GM23248 (cell line): Measurements from ENCODE around the gene GM2A. TPM values are rescaled to one million over a fixed set of nuclear protein-coding genes. Genes with fewer than 3 reads are reported as not detected.

Source experiments
- DNase-seq: peaks from one replicate; pipeline ENCODE4 v3.0.0-alpha.2; 2015
- H2AFZ ChIP-seq: fragments of 200-600 bp; sonication (generic); 2 replicates; pipeline ENCODE4 v1.6.1; 2016; ENCODE audit warnings: antibody characterized with exemption
- H3F3A ChIP-seq: fragments of 200-600 bp; sonication (generic); 2 replicates; pipeline ENCODE4 v1.6.1; 2016; ENCODE audit warnings: mild to moderate bottlenecking, antibody characterized with exemption, mixed run types; ENCODE audit not compliant: insufficient read depth
- H3K27ac ChIP-seq: fragments of 200-600 bp; sonication (generic); 2 replicates; pipeline ENCODE4 v1.5.1; 2016; ENCODE audit warnings: mild to moderate bottlenecking
- H3K27me3 ChIP-seq: fragments of 200-600 bp; sonication (generic); replicated peaks from 2 replicates; pipeline ENCODE4 v1.6.1; 2016; ENCODE audit warnings: mild to moderate bottlenecking; ENCODE audit not compliant: insufficient read depth
- H3K36me3 ChIP-seq: fragments of 200-600 bp; sonication (generic); 2 replicates; pipeline ENCODE4 v1.6.1; 2016; ENCODE audit warnings: low read depth, mild to moderate bottlenecking
- H3K4me1 ChIP-seq: fragments of 200-600 bp; sonication (generic); 2 replicates; pipeline ENCODE4 v1.6.1; 2016; ENCODE audit warnings: mild to moderate bottlenecking; ENCODE audit not compliant: insufficient read depth
- H3K4me2 ChIP-seq: fragments of 200-600 bp; sonication (generic); one replicate; pipeline ENCODE4 v1.6.1; 2016; ENCODE audit warnings: mild to moderate bottlenecking; ENCODE audit not compliant: unreplicated experiment
- H3K4me3 ChIP-seq: fragments of 200-600 bp; sonication (generic); 2 replicates; pipeline ENCODE4 v1.5.1; 2016; ENCODE audit warnings: mild to moderate bottlenecking
- H3K79me2 ChIP-seq: fragments of 200-600 bp; sonication (generic); 2 replicates; pipeline ENCODE4 v1.6.1; 2016; ENCODE audit warnings: mild to moderate bottlenecking; ENCODE audit not compliant: insufficient read depth
- H3K9ac ChIP-seq: fragments of 200-600 bp; sonication (generic); 2 replicates; pipeline ENCODE4 v1.6.1; 2016; ENCODE audit warnings: mild to moderate bottlenecking
- H3K9me2 ChIP-seq: fragments of 200-600 bp; sonication (generic); 2 replicates; pipeline ENCODE4 v1.6.1; 2016; ENCODE audit warnings: mixed run types, mild to moderate bottlenecking, moderate library complexity; ENCODE audit not compliant: insufficient read depth
- H3K9me3 ChIP-seq: fragments of 200-600 bp; sonication (generic); one replicate; pipeline ENCODE4 v1.6.1; 2017; ENCODE audit warnings: low read depth
- H4K20me1 ChIP-seq: fragments of 200-600 bp; sonication (generic); 2 replicates; pipeline ENCODE4 v1.6.0; 2016; ENCODE audit not compliant: insufficient read depth
- EZH2 ChIP-seq: fragments of 200-600 bp; sonication (generic); IDR thresholded peaks from 2 replicates; pipeline ENCODE4 v1.6.1; 2018; ENCODE audit warnings: antibody characterized with exemption, mild to moderate bottlenecking; ENCODE audit not compliant: insufficient read depth, poor library complexity, severe bottlenecking
- EZH2phosphoT487 ChIP-seq: fragments of 200-600 bp; sonication (generic); IDR thresholded peaks from 2 replicates; pipeline ENCODE4 v1.6.1; 2018; ENCODE audit warnings: antibody characterized with exemption, moderate library complexity, mild to moderate bottlenecking, low read depth; ENCODE audit not compliant: insufficient read depth
- WGBS, 2 experiments: methylation state at CpG; one replicate each; pipeline ENCODE4 v1.1.6; 2015 to 2017; ENCODE audit warnings: low lambda C conversion rate in 2 of 2, low coverage in 1 of 2; ENCODE audit errors: missing lambda C conversion rate in 2 of 2; 5-methylcytosine and 5-hydroxymethylcytosine counted together
- in situ Hi-C: fragments of 300-500 bp; cut with MboI; formaldehyde crosslinking; loops from 2 replicates; pipeline ENCODE4 v1.15.0; 2020
- polyA plus RNA-seq: library from polyadenylated mRNA; unstranded; fragments of >200 nt; fragmentation: Nextera tagmentation; extraction: Ambion mirVana; gene quantifications from 2 replicates; pipeline ENCODE4 v1.2.1, GENCODE V29; 2016
- total RNA-seq: library from RNA; depleted of rRNA; stranded (reverse); fragments of >200 nt; shearing (Covaris generic); gene quantifications from 2 replicates; pipeline ENCODE4 v1.2.3, GENCODE V29; 2014

GM2A gene
- total and polyA plus RNA-seq, 2 experiments from 2014 or later: 11.2 to 23.5 TPM

DNA sequence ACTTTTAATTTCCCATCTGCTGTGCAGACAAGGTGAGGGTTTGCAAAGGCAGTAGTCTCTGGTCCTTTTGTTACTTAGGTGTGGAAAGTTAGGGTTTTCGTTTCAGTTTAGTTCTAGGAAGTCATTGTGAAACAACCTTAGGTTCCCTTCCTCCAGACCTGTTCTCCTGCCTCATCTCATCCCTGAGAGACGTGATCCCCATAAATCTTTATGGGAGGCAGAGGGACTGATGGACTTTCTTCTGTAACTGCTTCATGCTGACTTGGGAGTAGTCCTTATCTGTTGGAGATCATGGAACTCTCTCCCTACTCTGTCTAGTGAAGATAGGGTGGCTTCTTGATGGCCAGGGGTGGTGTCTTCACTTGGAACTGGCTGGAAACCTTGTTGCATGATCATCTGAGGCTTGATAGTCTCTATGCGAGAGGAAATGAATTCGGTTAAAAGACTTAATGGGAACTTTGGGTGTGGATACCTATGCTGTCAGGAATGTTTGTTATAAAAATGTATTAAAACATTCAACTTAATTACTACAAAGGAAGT is 7.2 kb upstream of the GM2A start:
- Histone ChIP-seq H4K20me1 (no peaks in the 10 kb centered on the region), H3F3A (no peaks in the 10 kb centered on the region), H3K4me3 (no peak overlapping the region), H2AFZ (no peak overlapping the region), H3K9me2 (no peaks in the 10 kb centered on the region), H3K9ac (no peak overlapping the region), H3K27me3 (0 out of 2 replicates have a peak, but pooled peaks cover 6% of the 10 kb centered on the region), H3K36me3 (no peaks in the 10 kb centered on the region), H3K4me2 (no peak overlapping the region), H3K4me1 (no peaks in the 10 kb centered on the region), H3K27ac (no peak overlapping the region), H3K9me3 (no peaks in the 10 kb centered on the region), H3K79me2 (no peaks in the 10 kb centered on the region)
- WGBS, 2 experiments: 76 to 79% methylated on average over 4 of the region's 4 CpGs
- in situ Hi-C loops: no loop called here
- DNase-seq: no peak
- TF ChIP-seq EZH2phosphoT487 (no peak), EZH2 (no peak)

- H3F3A ChIP-seq: no peaks in the 10 kb centered on the region
- no peak overlapping the region for H3K4me3 ChIP-seq
- no peaks in the 10 kb centered on the region for H3K9me3 ChIP-seq
- H3K4me1 ChIP-seq: no peaks in the 10 kb centered on the region
- DNase-seq: no peak
- no peak overlapping the region for H3K27ac ChIP-seq
- no peak overlapping the region for H2AFZ ChIP-seq
- 62 to 64% methylated on average over 2 of the region's 2 CpGs for WGBS, 2 experiments
- no peak overlapping the region for H3K4me2 ChIP-seq
- H3K9me2 ChIP-seq: no peaks in the 10 kb centered on the region
- TF ChIP-seq EZH2phosphoT487 (no peak), EZH2 (no peak)
- H4K20me1 ChIP-seq: no peaks in the 10 kb centered on the region
- no peaks in the 10 kb centered on the region for H3K36me3 ChIP-seq
- H3K27me3 ChIP-seq: 0 out of 2 replicates have a peak, but pooled peaks cover 6% of the 10 kb centered on the region
- H3K79me2 ChIP-seq: no peaks in the 10 kb centered on the region
- in situ Hi-C loops: no loop called here
- H3K9ac ChIP-seq: no peak overlapping the region
Measured at GRCh38 chr5:151248651-151249050, 4.3 kb upstream of the GM2A start.

DNA sequence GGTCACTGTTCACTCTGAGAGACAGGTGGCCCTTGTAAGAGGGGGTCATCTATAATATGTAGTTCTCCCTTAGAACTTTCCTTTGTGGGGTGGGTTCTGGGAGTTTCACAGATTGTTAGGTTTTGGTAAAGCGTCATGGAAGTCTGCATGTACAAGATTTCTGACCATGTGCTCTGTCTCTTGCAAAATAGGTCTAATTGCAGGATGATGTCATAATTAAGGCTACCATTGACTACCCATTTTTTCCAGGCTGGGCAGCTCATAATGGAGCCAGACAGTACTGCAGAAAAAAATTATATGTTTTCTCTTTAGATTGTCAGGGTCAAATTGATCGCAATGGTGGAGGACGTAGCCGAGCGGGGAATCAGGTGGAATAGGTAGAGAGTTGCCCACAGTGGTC is 3.7 kb upstream of the GM2A start:
- Histone ChIP-seq H3F3A (no peaks in the 10 kb centered on the region), H3K9ac (no peak overlapping the region), H3K9me2 (no peaks in the 10 kb centered on the region), H3K79me2 (peaks cover 4% of the 10 kb centered on the region; the same call in 1 of the 2 replicates), H3K36me3 (no peaks in the 10 kb centered on the region), H4K20me1 (no peaks in the 10 kb centered on the region), H3K4me2 (no peak overlapping the region), H3K27me3 (0 out of 2 replicates have a peak, but pooled peaks cover 6% of the 10 kb centered on the region), H3K27ac (no peak overlapping the region), H3K4me3 (no peak overlapping the region), H3K4me1 (peaks cover 4% of the 10 kb centered on the region; the same call in 1 of the 2 replicates), H3K9me3 (no peaks in the 10 kb centered on the region), H2AFZ (no peak overlapping the region)
- DNase-seq: peak; percentile 23
- in situ Hi-C loops: no loop called here
- 75 to 76% methylated on average over 5 of the region's 5 CpGs for WGBS, 2 experiments
- no peak for TF ChIP-seq EZH2phosphoT487

DNA sequence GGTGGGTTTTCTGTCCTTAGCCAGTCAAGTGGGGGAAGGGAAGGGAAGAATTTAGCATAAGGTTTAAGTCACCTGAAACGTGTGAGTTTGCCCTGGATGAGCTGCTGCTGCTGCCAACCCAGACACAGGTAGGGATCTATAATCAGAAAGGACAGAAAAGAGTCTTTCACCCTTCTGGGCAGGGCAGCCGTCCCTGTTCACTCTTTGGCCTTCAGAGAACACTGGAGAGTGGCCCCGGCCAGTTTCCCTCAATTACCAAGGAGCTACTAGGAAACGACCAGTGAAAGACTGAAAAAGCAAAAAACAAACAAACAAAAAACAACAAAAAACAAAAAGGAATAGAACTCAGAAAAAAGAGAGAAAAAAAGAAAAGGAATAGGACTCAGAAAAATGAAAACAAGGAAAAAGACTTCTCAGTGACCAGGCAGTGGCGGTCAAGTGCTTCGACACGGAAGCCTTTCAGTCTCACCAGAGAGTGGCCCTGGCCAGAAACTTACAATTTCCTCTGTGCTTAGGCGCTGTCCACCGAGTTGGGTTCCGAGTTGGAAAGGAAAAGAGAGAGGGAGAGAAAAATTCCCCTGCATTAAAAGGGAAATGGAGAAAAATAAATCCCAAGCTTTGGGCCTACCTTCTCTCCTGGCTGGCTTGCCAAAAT is 2.5 kb upstream of the GM2A start:
- Histone ChIP-seq H4K20me1 (no peaks in the 10 kb centered on the region), H3K4me1 (peaks cover 4% of the 10 kb centered on the region; the same call in 1 of the 2 replicates), H3F3A (no peaks in the 10 kb centered on the region), H3K9me2 (no peaks in the 10 kb centered on the region), H3K27me3 (0 out of 2 replicates have a peak, but pooled peaks cover 6% of the 10 kb centered on the region), H3K79me2 (peaks cover 10% of the 10 kb centered on the region; the same call in 1 of the 2 replicates), H3K4me3 (no peak overlapping the region), H3K9ac (no peak overlapping the region), H3K27ac (no peak overlapping the region), H3K36me3 (no peaks in the 10 kb centered on the region), H3K4me2 (no peak overlapping the region), H2AFZ (no peak overlapping the region), H3K9me3 (no peaks in the 10 kb centered on the region)
- no peak for TF ChIP-seq EZH2phosphoT487
- no peak for TF ChIP-seq EZH2
- 81 to 86% methylated on average over 10 of the region's 10 CpGs for WGBS, 2 experiments
- in situ Hi-C loops: no loop called here
- no peak for DNase-seq
